HG03064 (cell line): Measurements from ENCODE around the gene CABP1.
A peak's percentile ranks its signal among the peaks of the same experiment; 100 is the strongest.
"Not testable (repeated sequence)": the region's sequence is repeated elsewhere in the genome, so short reads cannot be mapped to it uniquely, and the experiment has no call there.

ENCODE experiments used
- ATAC-seq: cut with Tn5 transposase; IDR thresholded peaks from one replicate; pipeline ENCODE4 v1.9.1; 2021; ENCODE audit warnings: low read depth; ENCODE audit not compliant: unreplicated experiment

CABP1 gene

GRCh38 chr12:120663741-120664140 lies 23.3 kb downstream of the CABP1 start:
- no peak for ATAC-seq

DNA sequence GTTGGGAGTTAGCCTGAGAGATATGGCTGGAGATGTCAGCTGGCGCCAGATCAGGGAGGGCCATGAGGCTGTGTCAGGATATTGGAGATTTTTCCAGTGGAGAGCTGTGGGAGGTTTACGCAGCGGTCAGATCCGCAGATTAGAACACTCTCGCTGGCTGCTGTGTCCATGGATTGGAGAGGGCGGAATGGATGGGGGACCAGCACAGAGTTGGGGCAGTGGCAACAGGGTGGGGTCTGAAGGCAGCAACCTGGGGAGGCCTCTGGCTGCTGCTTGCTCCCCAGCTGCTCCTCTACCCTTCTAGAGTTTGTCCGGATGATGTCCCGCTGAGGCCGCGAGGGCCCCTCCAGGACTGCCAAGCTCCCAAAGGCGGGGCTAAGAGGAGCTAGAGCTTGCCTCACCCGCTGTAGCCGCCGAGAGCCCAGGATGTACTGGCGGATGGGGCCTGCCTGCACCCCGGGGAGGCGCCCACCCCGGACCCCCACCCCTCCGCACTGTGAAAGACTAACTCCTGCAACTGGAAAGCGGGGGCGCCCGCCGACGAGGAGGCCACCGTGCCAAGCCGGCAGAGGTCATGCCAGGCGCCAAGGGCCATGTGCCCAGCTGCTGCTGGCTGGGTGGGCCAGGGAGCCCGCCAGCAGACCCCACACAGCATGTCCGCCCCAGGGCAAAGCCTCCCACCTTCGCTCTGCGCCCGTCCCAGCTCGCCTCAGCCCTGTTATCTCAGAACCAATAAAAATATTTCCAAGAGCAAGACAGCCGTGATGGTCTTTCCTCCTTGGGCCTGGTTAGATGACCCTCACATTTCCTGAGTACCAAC lies 26.4 kb downstream of the CABP1 start:
- no peak for ATAC-seq

GRCh38 chr12:120668091-120668867 lies 27.9 kb downstream of the CABP1 start:
- no peak for ATAC-seq

DNA sequence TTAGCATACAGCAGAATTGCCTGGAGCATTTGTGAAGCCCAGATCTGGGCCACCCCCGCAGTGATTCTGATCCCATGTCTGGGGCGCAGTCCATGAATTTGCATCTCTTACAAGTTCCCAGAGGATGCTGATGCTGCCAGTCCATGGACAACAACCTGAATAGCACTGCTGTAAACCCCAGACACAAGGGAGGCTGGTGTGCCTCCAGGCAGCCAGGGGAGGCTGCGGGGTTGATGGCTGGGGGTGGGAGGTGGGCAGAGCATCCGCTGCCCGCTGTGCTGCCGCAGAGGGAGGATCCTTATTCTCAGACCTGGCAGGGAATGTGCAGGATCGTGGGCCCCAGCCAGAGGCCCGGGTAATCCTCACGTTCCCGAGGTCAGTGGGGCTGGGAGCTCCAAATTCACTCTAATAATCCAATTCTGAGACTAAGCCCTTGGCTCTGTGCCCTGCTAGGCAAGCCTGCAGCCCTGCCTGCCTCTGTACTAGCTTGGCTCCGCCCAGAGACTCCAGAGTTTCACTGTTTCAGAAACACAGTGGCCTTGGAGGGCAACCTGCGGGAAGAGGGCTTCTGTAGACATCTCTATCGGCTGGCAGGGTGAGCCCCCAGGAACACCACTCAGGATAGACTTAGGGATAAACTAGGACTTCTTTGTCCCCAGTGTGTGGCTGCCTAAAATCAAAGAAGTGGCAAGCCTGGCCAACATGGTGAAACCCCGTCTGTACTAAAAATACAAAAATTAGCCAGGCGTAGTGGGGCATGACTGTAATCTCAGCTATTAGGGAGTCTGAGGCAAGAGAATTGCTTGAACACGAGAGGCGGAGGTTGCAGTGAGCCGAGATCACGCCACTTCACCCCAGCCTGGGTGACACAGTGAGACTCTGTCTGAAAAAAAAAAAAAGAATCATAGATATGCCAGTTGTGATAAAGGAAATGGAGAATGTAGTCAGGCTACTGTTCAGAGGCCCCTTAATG lies 28.7 kb downstream of the CABP1 start:
- ATAC-seq = peak; percentile 54

DNA sequence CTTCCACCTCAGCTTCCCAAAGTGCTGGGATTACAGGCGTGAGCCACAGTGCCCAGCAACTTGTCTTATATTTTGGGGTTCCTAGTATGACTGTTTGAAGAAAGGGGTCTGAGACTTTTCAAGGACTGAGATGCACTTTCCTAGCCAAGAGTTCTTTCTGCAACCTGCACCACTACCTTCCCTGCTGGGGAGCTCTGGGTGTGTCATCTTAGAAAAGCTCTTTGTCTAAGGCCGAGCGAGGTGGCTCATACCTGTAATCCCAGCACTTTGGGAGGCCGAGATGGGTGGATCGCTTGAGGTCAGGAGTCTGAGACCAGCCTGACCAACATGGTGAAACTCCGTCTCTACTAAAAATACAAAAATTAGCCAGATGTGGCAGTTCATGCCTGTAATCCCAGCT lies 29.8 kb downstream of the CABP1 start:
- not testable (repeated sequence) for ATAC-seq

GRCh38 chr12:120670667-120671066 lies 30.2 kb downstream of the CABP1 start:
- ATAC-seq = no peak

GRCh38 chr12:120674097-120674636 lies 33.7 kb downstream of the CABP1 start:
- ATAC-seq = no peak

DNA sequence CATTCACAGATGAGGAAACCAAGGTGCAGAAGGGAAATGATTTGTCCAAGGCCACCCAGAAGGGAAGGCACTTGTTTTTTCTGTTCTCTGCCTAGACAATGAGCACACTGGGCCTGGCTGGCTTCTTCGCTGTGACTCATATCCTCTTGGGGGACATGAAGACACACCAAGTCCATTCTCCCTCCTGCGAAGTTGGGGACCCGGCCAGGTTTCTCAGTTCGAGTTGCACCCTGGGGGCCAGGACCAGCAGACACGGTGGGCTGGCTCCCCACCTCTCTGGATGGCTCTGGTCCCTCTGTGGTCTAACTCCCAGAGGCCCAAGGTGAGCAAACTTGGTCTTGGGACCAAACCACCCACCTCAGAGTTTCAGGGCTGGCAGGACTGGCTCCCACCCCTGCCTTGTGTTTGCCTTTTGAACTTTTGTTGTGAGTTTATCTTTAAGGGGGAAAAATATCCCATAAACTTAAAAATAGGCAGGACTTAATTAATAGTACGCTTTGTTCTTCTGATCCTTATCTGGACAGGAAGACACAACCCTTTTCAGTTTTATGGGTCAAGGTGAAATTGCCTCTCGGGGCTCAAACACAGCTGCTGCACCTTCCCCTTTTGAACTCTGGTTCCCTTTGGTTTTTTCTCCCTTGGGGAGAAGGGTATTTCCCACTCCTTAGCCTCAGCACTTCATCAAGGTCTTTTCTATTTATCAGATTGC lies 37.5 kb downstream of the CABP1 start:
- ATAC-seq = no peak

DNA sequence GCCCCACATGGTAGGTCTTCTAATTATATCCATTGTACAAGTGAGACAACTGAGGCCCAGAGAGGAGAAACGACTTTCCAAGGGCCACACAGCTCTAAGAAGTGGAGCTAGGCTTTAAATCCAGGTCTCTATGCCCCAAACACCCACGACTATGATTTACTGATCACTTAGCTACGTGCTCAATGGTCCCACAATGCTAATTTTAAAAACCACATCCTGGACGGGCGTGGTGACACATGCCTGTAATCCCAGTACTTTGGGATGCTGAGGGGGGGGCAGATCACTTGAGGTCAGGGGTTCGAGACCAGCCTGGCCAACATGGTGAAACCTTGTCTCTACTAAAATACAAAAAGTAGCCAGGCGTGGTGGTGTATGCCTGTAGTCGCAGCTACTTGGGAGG lies 38.1 kb downstream of the CABP1 start:
- ATAC-seq = no peak

DNA sequence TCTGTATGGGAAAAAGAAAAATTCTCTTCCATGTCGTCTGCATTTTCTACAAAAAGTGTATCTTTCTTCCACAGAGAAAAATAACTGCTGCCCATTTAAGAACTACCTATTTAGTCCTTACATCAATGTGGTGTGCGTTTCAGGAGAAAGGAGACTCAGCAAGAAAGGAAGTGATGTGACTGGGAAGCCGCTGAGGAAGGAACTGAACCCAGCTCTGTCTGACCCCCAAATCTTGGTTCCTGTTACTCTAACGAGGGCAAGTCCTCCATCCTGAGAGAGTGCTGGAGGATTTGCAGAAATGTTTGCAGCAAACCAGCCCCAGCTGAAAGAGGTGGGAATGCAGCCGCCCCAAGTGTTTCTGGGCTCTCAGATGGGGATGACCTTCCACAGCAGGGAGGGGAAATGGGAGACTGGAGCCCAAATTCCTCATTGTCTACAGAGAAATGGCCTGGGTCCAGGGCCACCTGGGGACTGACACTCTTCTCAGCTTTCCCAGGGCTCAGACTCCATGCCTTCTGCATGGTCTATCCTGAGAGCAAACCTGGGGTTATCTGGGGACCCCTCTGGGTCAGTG lies 39.8 kb downstream of the CABP1 start:
- no peak for ATAC-seq

DNA sequence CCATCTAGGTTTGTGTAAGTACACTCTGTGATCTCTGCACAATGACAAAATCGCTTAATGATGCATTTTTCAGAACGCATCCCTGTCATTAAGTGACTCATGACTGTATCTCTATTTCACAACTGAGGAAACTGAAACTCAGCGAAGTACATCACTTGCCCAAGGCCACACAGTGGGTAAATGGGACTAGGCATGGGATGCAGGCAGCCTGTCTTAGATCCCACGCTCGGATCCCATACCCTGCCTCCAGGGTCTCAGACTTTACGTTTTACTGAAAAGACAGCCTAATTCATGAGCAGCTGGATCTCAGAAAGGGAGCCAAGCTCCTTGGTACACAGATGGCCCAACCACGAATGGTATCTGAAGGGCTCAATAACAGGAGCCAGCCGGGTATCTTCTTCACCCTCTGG lies 44.1 kb downstream of the CABP1 start:
- ATAC-seq = peak; percentile 0

DNA sequence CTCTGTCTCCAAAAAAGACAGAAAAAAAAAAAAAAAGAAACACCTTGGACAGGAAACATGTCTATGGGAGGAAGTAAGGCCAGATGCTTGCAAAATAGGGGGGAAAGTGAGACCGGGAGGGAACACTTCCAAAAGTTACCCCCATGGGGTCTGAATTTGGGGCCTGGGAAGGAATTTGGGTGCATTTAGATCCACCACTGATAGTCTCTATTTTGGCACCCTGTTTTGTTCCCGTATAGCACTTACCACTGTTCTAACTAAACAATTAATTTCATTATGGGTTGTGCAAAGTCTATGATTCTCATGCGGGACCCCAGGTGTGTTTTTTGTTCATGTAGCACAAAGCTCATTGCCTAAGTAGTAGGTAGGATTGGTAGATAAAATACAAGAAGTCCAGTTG lies 45.1 kb downstream of the CABP1 start:
- ATAC-seq = no peak

DNA sequence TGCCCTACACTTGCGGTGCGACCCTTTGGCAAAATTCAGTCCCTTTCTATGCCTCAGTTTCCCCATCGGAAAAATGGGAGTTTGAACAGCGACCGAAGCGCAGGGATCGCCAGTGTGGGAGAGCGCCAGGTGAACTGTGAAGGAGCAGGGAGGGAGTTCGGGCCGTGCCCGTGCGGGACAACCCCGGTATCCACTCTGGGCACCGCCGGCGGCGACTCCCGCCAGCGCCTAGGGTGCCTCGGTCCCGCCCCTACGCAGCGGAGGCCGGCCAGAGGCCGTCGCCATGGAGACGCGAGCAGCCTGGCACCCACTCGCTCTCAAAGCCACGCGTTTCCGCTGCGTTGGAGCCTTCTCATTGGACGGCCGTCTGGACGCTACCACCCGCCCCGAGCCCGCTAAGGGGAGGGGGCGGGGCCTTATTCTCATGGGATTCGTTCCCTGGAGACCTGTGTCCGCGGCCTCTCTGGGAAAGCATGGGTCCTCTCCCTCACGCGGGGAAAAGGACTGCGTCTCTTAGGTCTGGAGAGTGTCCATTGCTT lies 45.8 kb downstream of the CABP1 start:
- peak; percentile 55 for ATAC-seq

DNA sequence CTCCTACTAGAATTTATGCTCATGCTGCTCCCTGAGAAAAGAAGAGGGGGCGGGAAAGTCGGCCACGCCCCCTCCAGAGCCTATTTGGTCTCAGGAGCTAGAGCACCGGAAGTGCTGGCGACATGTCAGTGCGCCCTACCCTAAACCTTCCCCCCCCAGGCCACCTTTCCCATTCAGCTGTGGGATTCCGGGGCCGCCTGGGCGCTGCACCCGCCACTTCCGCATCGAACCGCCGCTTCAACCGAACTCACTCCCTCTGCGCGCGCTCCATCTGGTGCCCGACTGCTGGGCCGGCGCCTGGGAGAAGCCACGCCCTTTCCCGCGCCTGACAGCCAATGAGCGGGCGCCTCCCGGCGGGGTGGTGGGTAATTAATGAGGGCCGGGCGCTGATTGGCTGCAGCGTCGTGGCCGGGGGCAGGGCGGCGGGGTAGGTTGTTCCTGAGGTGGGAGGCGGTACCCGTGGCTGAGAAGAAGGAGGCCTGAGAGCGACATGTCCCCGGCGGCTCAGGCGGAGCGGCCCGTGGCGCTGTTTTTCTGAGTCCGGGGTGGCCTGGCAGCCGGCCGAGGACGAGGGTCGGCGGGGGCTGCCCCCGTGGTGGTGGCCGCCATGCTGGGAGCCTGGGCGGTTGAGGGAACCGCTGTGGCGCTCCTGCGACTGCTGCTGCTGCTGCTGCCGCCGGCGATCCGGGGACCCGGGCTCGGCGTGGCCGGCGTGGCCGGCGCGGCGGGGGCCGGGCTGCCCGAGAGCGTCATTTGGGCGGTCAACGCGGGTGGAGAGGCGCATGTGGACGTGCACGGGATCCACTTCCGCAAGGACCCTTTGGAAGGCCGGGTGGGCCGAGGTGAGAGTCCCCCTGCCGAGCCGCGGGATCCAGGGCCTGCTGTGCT lies 46.5 kb downstream of the CABP1 start, which contains the start of gene MLEC:
Gene MLEC (plus strand): TSS at position 460 of the 888 bp plus-strand sequence. CDS start 148 bp downstream, at position 608.
- peak; percentile 59 for ATAC-seq

DNA sequence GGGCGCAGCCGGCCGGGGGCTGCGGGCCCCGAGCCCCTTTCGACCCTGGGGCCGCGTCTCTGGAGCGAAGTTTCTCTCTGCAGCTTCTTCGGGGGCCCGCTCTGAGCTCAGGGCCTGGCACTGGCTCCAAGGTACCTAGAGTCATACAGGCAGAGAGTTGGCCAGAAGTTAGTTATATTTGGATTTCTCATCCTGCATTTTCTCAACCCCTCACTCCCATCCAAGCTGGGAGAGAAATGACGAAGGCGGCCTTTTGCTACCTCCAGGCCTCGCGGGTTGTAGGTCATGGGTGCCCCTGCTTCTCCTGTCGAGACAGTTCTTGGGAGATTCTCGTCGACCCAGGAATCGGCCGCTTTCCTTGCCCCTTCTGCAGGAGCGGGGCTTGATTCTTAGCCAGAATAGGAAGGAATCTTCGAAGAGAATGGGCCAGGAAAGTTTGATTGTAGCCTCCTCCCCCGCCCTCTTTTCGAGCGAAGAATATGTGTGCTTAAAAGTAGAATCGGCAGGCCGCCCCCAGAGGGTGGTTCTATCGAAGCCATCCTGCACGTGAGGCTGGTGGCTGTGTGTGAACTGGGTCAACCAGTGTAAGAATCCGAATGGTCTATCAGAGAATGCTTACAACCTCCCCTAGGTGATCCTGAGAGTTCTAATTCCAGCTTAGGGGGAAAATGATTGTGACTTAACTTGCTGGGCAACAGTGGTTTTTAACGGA lies 47.3 kb downstream of the CABP1 start:
- ATAC-seq = no peak

DNA sequence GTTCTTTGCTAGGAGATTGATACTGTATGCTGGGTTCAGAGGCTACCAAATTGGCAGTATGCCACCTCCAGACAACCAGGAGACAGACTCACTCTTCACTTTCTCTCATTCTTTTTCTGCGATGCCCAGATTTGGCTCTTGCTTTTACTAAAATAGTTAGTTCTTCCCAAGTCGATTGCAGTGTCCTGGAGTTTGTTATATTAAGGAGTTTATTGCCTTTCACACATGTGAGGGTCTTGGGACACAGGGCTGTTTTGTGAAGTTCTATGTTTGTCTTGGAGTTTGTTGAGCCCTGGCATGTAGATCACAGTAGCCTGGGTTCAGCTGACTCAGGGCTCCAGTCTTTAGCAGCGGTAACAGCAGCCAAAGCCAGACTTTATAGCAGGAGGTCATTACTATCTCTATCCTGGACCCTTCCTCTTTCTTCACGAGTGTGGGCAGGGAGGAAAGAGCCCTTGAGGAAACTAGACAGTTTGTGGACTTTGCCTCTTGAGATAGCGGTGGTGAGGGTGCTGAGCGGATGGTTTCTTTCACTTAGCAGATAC lies 48.2 kb downstream of the CABP1 start:
- no peak for ATAC-seq

- no peak for ATAC-seq
These were observed 49.1 kb downstream of the CABP1 start for GRCh38 chr12:120689397-120690082.
